Measurements from ENCODE around the gene ASAP2.

The ASAP2 gene

DNA sequence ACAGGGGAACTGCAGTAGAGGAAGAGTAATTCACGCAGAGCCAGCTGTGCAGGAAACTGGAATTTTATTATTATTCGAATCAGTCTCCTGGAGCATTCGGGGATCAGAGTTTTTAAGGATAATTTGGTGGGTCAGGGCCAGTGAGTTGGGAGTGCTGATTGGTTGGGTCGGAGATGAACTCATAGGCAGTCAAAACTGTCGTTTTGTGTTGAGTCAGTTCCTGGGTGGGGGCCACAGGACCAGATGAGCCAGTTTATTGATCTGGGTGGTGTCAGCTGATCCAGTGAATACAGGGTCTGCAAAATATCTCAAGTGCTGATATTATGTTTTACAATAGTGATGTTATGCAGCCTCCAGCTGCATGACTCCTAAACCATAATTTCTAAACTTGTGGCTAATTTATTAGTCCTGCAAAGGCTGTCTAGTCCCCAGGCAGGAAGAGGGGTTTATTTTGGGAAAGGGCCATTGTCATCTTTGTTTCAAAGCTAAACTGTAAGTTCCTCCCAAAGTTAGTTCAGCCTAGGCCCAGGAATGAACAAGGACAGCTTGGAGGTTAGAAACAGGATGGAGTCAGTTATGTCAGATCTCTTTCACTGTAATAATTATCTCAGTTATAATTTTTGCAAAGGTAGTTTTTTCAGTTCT, 67.0 kb downstream of the ASAP2 start:
- TF ChIP-seq, protein P1, sequence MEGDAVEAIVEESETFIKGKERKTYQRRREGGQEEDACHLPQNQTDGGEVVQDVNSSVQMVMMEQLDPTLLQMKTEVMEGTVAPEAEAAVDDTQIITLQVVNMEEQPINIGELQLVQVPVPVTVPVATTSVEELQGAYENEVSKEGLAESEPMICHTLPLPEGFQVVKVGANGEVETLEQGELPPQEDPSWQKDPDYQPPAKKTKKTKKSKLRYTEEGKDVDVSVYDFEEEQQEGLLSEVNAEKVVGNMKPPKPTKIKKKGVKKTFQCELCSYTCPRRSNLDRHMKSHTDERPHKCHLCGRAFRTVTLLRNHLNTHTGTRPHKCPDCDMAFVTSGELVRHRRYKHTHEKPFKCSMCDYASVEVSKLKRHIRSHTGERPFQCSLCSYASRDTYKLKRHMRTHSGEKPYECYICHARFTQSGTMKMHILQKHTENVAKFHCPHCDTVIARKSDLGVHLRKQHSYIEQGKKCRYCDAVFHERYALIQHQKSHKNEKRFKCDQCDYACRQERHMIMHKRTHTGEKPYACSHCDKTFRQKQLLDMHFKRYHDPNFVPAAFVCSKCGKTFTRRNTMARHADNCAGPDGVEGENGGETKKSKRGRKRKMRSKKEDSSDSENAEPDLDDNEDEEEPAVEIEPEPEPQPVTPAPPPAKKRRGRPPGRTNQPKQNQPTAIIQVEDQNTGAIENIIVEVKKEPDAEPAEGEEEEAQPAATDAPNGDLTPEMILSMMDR (IDR thresholded peaks at IDR 0.05; ENCODE audit: low read length, missing control alignments), result no peak
- H3K4me3 ChIP-seq (replicated peaks; ENCODE audit: low read depth, low read length), result no peak overlapping the region
- DNase-seq (ENCODE audit: low read depth), result no peak

DNA sequence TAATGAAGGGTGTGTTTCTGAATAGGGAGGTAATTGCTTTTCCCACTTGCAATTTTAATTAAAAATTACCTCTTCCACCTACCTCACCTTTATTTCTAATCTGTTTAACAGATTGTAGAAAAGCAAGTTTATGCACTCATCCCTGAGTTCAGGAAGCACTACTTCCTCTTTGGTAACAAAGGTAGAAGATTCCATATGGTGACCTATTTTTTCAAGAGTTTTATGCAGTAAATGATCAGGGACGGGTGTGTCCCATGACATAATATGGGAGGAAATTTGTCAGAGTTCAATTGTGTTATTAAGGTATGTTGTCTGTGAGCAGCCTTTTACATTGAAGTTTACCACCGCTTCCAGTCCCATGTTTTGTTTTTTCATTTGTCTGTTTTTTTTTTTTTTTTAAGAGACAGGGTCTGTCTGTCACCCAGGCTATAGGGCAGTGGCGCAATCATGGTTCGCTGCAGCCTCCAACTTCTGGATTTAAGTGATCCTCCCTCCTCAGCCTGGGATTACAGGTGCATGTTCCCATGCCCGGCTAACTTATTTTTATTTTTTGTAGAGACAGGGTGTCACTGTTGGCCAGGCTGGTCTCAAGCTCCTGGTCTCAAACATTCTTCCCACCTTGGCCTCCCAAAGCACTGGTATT, 68.2 kb downstream of the ASAP2 start:
- no peak overlapping the region for H3K4me3 ChIP-seq (replicated peaks; ENCODE audit: low read depth, low read length)
- TF ChIP-seq, protein P1 (IDR thresholded peaks at IDR 0.05; ENCODE audit: low read length, missing control alignments), result no peak
- no peak for DNase-seq (ENCODE audit: low read depth)

DNA sequence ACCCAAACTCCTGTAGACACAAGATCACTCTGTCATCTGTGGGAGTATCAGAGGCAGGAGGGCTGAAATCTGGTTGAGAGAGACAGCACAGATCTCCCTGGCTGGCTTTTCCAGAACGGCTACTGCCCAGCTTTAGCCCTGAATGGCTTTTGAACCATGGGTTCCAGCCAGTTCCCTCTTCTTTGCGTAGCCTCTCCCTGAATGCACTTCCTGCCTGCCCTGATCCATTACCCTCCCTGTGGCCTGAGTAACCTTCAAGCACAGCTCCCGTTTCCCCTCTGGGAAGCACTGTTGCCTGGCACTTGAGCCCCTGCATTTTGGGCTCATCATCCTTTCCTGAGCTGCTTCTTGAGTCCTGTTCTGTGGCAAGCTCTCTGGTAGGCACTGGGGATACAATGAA, 68.8 kb downstream of the ASAP2 start:
- no peak for DNase-seq (ENCODE audit: low read depth)
- TF ChIP-seq, protein P1 (IDR thresholded peaks at IDR 0.05; ENCODE audit: low read length, missing control alignments), result no peak
- H3K4me3 ChIP-seq (replicated peaks; ENCODE audit: low read depth, low read length), result no peak overlapping the region

DNA sequence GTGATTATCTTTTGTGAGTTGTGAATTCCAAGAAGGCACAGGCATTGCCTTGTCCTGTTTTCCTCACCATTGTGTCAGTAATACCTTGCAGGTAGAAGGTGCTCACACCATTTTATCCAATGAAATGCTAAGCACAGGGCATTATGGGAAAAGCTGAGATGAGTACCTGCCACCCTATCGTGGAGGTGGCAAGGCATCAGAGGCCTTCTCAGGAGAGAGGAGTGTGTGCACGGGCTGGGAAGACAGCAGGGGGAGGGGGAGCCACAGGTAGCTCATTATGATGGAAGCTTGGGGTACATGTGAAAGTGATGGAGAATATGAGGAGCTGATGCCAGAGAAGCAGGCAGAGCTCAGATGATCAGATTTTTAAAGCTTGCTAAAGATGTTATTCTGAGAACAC, 69.5 kb downstream of the ASAP2 start:
- no peak for DNase-seq (ENCODE audit: low read depth)
- H3K4me3 ChIP-seq (replicated peaks; ENCODE audit: low read depth, low read length), result no peak overlapping the region
- TF ChIP-seq, protein P1 (IDR thresholded peaks at IDR 0.05; ENCODE audit: low read length, missing control alignments), result no peak

DNA sequence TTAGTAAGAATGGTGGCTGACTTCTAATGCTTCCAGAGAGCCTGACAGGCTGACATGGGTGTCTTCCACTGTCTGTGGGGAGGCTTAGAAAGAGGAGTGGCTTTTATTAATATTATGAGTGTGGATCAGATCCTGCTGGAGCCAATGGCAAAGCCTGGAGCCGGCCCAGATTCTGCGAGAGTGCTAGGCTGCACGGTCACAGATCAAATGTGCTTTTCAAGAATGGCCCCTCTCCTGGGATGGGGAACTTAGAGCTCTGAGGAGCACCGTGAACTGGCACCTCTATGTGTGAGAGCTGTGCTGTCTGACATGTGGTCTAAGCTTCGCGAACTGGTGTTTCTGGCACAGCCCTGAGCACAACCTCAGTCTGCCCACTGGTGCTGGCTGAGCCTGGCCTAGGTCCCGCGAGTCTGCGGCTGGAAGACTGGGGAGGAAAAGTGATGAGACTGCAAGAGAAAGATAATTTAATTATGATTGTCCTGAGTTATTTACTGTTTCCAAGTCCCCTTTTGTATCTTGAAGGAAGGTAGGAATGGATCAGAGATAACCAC, 70.4 kb downstream of the ASAP2 start:
- no peak overlapping the region for H3K4me3 ChIP-seq (replicated peaks; ENCODE audit: low read depth, low read length)
- no peak for DNase-seq (ENCODE audit: low read depth)
- TF ChIP-seq, protein P1 (IDR thresholded peaks at IDR 0.05; ENCODE audit: low read length, missing control alignments), result no peak

DNA sequence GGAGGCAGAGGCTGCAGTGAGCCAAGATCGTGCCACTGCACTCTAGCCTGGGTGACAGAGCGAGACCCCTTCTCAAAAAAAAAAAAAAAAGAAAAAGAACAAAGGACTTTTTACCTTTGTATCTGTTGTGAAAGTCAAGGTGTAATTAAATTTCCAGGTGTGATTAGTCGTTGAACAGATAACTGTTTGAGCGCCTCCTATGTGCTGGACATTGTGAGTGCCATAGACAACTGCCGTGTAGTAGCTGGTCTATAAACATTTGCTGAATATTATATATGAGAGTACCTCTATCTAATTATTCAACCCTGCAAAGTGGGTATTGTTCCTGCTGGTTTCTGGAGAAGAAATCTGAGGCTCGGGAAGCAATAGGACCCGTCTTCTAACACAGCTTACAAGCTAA, 71.8 kb downstream of the ASAP2 start:
- no peak overlapping the region for H3K4me3 ChIP-seq (replicated peaks; ENCODE audit: low read depth, low read length)

More for the DNA sequence above, 71.8 kb downstream of the ASAP2 start:
- DNase-seq (ENCODE audit: low read depth), result no peak
- TF ChIP-seq, protein P1 (IDR thresholded peaks at IDR 0.05; ENCODE audit: low read length, missing control alignments), result no peak
